ENCODE data around the gene TMEM176B. TPM values are rescaled to one million over a fixed set of nuclear protein-coding genes. Genes with fewer than 3 reads are reported as not detected.
A peak's percentile ranks its signal among the peaks of the same experiment; 100 is the strongest.

Gene TMEM176B
- total RNA-seq, 4 donors from 2014 or later = 30.4 to 369 (median 224) TPM

GRCh38 chr7:150781961-150782360 is 18.2 kb downstream of the TMEM176B start:
- WGBS, 2 donors (ENCODE audit: low coverage in 1 of 2) = 68 to 83% methylated on average over 1 to 2 of the region's 2 CpGs
- in situ Hi-C loops (cut with MboI; ENCODE audit: low pct_ligation_motif_present in 1 of 4, low pct_unique_long_range_greater_than_20kb in 1 of 4, low sequenced_read_pairs in 3 of 4) = loop anchor here in 2 of 4 donors (10.0 to 25.0 kb wide), 2 partner anchors 73 to 205 kb away; partner anchors contain the start of genes KCNH2 (in 2 of the 2), NOS3 (in 2 of the 2) and AOC1 (in 1 of the 2)

GRCh38 chr7:150781103-150781502 is 19.1 kb downstream of the TMEM176B start:
- H3K36me3 ChIP-seq = no peaks in the 10 kb centered on the region
- DNase-seq = no peak
- H3K4me1 ChIP-seq = peaks cover 14 to 64% (median 30%) of the 10 kb centered on the region in 4 donors
- no peaks in the 10 kb centered on the region for H3K27me3 ChIP-seq
- intact Hi-C loops (cut with DNase I; ENCODE audit: low total_unique reads) = loop anchor here (5.0 to 10.0 kb wide), 2 partner anchors 94 to 206 kb away; no protein-coding TSS in a partner anchor
- in situ Hi-C loops (cut with MboI; ENCODE audit: low pct_ligation_motif_present in 1 of 4, low pct_unique_long_range_greater_than_20kb in 1 of 4, low sequenced_read_pairs in 3 of 4) = loop anchor here in 2 of 4 donors (10.0 to 25.0 kb wide), 2 partner anchors 74 to 206 kb away; partner anchors contain the start of genes KCNH2 (in 2 of the 2), NOS3 (in 2 of the 2) and AOC1 (in 1 of the 2)
- TF ChIP-seq CTCF (IDR thresholded peaks at IDR 0.05) (no peak), POLR2A (IDR thresholded peaks at IDR 0.05) (no peak), EP300 (IDR thresholded peaks at IDR 0.05; ENCODE audit: low read depth) (no peak), POLR2AphosphoS5 (IDR thresholded peaks at IDR 0.05) (peak in 1 of 3 donors; percentile 17)
- peak overlapping the region; percentile 64 to 87 (median 84) for H3K27ac ChIP-seq
- H3K9me3 ChIP-seq = no peaks in the 10 kb centered on the region
- no peak overlapping the region for H3K4me3 ChIP-seq
- WGBS, 2 donors (ENCODE audit: low coverage in 1 of 2) = 30 to 42% methylated on average over 2 to 3 of the region's 3 CpGs

More at GRCh38 chr7:150781961-150782360, 18.2 kb downstream of the TMEM176B start:
- DNase-seq = no peak
- Histone ChIP-seq H3K27ac (peak overlapping the region; percentile 64 to 87 (median 84)), H3K36me3 (no peaks in the 10 kb centered on the region), H3K27me3 (no peaks in the 10 kb centered on the region), H3K4me3 (no peak overlapping the region), H3K4me1 (peaks cover 14 to 73% (median 37%) of the 10 kb centered on the region in 4 donors), H3K9me3 (no peaks in the 10 kb centered on the region)
- intact Hi-C loops (cut with DNase I; ENCODE audit: low total_unique reads) = loop anchor here (5.0 to 10.0 kb wide), 2 partner anchors 93 to 205 kb away; no protein-coding TSS in a partner anchor
- TF ChIP-seq POLR2AphosphoS5 (IDR thresholded peaks at IDR 0.05) (no peak), CTCF (IDR thresholded peaks at IDR 0.05) (no peak), POLR2A (IDR thresholded peaks at IDR 0.05) (no peak), EP300 (IDR thresholded peaks at IDR 0.05; ENCODE audit: low read depth) (no peak)

GRCh38 chr7:150780292-150780691 is 19.9 kb downstream of the TMEM176B start:
- no peak for DNase-seq
- WGBS, 2 donors (ENCODE audit: low coverage in 1 of 2) = 37% methylated on average over 3 of the region's 3 CpGs; no CpG with 5 or more reads in 1 of the 2 donors
- intact Hi-C loops (cut with DNase I; ENCODE audit: low total_unique reads) = loop anchor here (5.0 to 10.0 kb wide), 2 partner anchors 95 to 207 kb away; no protein-coding TSS in a partner anchor
- in situ Hi-C loops (cut with MboI; ENCODE audit: low pct_ligation_motif_present in 1 of 4, low pct_unique_long_range_greater_than_20kb in 1 of 4, low sequenced_read_pairs in 3 of 4) = loop anchor here in 2 of 4 donors (10.0 to 25.0 kb wide), 2 partner anchors 75 to 207 kb away; partner anchors contain the start of genes KCNH2 (in 2 of the 2), NOS3 (in 2 of the 2) and AOC1 (in 1 of the 2)
- H3K4me1 ChIP-seq = peaks cover 13 to 56% (median 25%) of the 10 kb centered on the region in 4 donors
- no peaks in the 10 kb centered on the region for H3K36me3 ChIP-seq
- H3K4me3 ChIP-seq = no peak overlapping the region
- H3K27ac ChIP-seq = peak overlapping the region; percentile 47 to 83 (median 68)
- H3K9me3 ChIP-seq = no peaks in the 10 kb centered on the region
- TF ChIP-seq POLR2AphosphoS5 (IDR thresholded peaks at IDR 0.05) (no peak), CTCF (IDR thresholded peaks at IDR 0.05) (no peak), EP300 (IDR thresholded peaks at IDR 0.05; ENCODE audit: low read depth) (no peak), POLR2A (IDR thresholded peaks at IDR 0.05) (no peak)
- no peaks in the 10 kb centered on the region for H3K27me3 ChIP-seq

GRCh38 chr7:150778738-150779301 is 21.3 kb downstream of the TMEM176B start:
- Histone ChIP-seq H3K4me3 (no peak overlapping the region), H3K9me3 (no peaks in the 10 kb centered on the region), H3K27me3 (no peaks in the 10 kb centered on the region), H3K36me3 (no peaks in the 10 kb centered on the region), H3K4me1 (peaks cover 3 to 42% (median 12%) of the 10 kb centered on the region in 4 donors), H3K27ac (peak overlapping the region in 3 of 4 donors; percentile 28 to 35 (median 32))
- TF ChIP-seq POLR2A (IDR thresholded peaks at IDR 0.05) (no peak), POLR2AphosphoS5 (IDR thresholded peaks at IDR 0.05) (peak in 1 of 3 donors; percentile 19), CTCF (IDR thresholded peaks at IDR 0.05) (peak; percentile 88 to 95 (median 89)), EP300 (IDR thresholded peaks at IDR 0.05; ENCODE audit: low read depth) (no peak)
- in situ Hi-C loops (cut with MboI; ENCODE audit: low pct_ligation_motif_present in 1 of 4, low pct_unique_long_range_greater_than_20kb in 1 of 4, low sequenced_read_pairs in 3 of 4) (loop anchor here (5.0 to 25.0 kb wide), 5 partner anchors 96 to 208 kb away; partner anchors contain the start of genes KCNH2 (in 2 of the 4) and NOS3 (in 2 of the 4)), intact Hi-C loops (cut with DNase I; ENCODE audit: low total_unique reads) (no loop called here)
- WGBS, 2 donors (ENCODE audit: low coverage in 1 of 2) = 6 to 7% methylated on average over 10 to 12 of the region's 12 CpGs
- DNase-seq = peak; percentile 91

Data from transverse colon (tissue), 4 donors.